B cell (primary cell): Measurements from ENCODE around the gene MT1M.

Source experiments
- EZH2 ChIP-seq: IDR thresholded peaks from 2 replicates; pipeline ENCODE4 v1.6.1; 2012; ENCODE audit warnings: borderline replicate concordance, low read depth, mild to moderate bottlenecking, moderate library complexity, low read length; ENCODE audit not compliant: insufficient read depth, poor library complexity, severe bottlenecking
- TF ChIP-seq, protein P1 (sequence below): fragments of 200-600 bp; IDR thresholded peaks from one replicate; pipeline ENCODE4 v1.8.0; 2022; ENCODE audit warnings: antibody characterized with exemption, mild to moderate bottlenecking

DNA sequence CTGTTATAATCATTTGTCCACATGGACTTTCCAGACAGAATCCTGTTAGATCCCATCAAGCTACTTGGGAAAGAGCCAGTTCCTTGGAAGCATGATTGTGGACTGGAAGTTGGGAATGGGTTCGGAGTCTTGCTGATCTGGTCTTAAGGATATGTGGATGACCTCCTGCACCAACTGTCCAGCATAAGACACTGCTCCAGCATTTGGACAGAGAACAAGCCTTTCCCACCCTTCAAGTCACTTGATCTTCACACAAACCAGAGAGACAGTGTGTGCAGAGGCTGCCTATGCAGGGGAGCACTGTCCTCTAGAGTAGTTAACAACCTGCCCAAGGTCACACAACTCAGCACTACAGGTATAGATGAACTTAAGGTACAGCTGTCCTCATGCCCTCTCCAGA is 13.4 kb downstream of the MT1M start:
- TF ChIP-seq, protein P1, sequence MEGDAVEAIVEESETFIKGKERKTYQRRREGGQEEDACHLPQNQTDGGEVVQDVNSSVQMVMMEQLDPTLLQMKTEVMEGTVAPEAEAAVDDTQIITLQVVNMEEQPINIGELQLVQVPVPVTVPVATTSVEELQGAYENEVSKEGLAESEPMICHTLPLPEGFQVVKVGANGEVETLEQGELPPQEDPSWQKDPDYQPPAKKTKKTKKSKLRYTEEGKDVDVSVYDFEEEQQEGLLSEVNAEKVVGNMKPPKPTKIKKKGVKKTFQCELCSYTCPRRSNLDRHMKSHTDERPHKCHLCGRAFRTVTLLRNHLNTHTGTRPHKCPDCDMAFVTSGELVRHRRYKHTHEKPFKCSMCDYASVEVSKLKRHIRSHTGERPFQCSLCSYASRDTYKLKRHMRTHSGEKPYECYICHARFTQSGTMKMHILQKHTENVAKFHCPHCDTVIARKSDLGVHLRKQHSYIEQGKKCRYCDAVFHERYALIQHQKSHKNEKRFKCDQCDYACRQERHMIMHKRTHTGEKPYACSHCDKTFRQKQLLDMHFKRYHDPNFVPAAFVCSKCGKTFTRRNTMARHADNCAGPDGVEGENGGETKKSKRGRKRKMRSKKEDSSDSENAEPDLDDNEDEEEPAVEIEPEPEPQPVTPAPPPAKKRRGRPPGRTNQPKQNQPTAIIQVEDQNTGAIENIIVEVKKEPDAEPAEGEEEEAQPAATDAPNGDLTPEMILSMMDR = no peak
- TF ChIP-seq EZH2 = no peak
